Eye (tissue), 1 donor: ENCODE data around the gene KIF17.

Experiments
- DNase-seq: peaks from one replicate; pipeline ENCODE4 v3.0.0-alpha.2; 2015

The KIF17 gene

DNA sequence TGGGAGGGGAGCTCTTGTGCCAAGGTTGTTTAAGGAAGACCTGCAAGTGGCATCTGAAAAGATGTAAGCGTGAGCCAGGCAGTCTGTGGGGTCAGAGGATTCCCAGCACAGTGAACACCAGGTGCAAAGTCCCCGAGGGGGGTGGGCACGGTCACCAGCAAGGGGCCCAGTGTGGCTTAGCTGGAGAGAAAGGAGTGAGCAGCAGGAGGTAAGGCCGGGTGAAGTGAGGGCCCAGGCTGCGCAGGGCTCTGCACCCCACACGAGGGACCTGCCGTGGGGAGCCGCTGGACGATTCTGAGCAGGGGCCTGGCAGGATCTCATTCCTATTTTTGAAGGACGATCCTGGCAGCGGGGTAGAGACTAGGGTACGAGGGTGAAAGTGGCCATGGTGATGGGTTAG is 60.8 kb downstream of the KIF17 start:
- DNase-seq, result no peak

DNA sequence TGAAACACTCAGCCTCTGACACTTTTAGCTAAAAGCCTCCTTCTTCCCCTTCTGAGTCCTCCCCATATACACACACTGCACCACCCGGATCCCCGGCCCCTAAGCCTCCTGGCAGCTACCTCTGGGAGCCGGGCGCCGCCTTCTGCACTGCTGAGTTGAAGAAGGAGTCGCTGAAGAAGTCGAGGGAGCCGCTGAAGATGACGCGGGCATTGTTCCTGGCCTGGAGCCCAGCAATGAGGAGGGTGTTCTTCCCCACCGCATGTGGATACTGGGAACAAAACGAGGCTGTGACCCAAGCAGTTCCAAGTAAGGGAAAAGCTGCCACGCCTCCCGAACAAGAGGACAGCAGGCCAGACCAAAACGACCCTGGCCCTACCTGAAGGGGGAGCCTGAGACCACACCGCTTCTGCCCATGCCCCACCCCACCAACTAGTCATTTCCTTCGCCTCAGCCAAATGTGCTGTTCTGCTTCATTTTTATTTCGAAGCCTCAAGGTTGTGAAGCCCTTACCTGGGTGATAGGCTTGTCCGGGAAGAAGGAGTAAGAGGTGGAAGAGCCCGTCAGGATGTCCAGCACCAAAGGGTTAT is 63.6 kb downstream of the KIF17 start:
- DNase-seq, result no peak

DNA sequence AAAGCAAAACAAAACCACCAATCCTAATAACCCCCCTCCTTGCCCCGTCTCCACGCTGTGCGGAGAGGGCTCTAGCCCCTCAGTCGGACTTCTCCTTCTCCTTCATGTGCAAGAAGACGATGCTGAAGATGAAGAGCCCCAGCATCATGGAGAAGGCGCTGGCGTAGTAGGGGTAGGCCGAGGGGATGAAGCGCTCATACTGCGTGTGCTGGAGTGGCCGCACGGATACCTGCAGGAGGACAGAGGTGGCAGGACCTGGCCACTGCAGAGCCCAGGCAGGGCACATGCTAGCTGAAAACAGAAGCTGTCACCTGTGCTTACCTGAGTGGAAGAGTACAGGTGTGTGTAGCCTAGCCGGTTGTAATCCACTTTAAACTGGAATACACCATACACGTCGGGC is 65.5 kb downstream of the KIF17 start:
- DNase-seq, result no peak

DNA sequence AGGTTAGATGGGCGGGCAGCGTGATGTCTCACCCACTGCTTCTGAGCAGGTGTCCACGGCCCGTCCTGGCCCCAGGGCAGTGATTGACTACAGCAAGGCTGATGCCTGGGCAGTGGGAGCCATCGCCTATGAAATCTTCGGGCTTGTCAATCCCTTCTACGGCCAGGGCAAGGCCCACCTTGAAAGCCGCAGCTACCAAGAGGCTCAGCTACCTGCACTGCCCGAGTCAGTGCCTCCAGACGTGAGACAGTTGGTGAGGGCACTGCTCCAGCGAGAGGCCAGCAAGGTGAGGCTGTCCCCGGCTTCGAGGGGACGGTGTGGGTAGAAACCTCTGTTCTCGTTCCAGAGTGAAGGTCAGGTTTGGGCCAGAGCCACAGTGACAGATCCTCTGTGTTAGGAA is 68.9 kb downstream of the KIF17 start:
- DNase-seq, result no peak

DNA sequence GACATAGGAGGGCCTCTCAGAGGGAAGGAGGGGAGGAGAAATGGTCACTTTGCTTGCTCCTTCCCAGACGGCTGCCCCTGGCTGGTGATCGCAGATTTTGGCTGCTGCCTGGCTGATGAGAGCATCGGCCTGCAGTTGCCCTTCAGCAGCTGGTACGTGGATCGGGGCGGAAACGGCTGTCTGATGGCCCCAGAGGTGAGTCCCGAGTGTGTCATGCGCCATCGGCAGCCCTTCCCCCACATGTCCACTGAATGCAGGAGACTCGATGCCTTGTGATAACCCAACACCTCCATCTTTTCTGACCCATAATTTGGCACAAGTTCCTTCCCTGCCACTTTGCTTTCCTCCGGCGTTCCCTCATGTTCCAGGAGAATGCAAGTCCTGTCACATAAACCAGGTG is 69.4 kb downstream of the KIF17 start:
- DNase-seq, result no peak

DNA sequence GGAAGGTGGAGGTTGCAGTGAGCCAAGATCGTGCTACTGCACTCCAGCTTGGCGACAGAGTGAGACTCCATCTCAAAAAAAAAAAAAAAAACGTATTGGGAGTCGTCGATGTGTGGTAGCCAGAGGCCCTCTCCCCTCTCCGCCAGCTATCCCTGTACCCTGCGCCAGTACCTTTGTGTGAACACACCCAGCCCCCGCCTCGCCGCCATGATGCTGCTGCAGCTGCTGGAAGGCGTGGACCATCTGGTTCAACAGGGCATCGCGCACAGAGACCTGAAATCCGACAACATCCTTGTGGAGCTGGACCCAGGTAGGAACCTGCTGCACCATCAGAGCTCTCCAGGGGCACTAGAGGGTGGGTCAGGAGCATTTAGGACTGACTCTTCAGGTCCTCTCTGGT is 72.4 kb downstream of the KIF17 start:
- DNase-seq, result no peak

DNA sequence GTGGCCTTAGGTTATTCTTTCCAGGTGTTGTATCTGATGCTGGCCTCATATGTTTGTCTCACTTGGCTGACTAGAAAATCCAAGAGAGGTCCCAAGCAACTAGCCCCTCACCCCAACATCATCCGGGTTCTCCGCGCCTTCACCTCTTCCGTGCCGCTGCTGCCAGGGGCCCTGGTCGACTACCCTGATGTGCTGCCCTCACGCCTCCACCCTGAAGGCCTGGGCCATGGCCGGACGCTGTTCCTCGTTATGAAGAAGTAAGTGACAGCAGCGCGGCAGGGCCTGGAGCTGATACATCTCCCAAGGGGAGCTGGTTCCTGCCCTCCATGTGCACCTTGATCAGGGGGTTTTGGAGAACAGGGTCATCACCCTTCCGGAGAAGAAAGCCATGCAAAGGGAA is 73.4 kb downstream of the KIF17 start:
- DNase-seq, result no peak

DNA sequence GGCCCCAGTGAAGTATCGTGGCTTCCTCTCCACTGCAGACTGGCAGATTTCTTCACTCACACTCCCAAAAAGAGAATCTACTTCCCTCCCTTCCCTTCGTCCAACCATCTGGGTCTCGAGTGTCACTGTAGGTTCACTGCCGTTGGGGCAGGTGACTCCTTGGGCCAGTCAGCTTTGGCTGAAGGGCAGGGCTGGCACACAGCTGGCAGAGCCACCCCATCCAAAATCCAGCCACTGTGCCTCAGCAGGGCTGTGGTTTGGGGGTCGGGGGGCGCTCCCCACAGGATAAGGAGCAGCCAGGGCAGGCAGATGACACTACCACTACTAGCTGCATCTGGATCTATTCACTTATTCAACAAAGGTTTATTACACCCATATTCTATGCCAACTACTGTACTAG is 74.7 kb downstream of the KIF17 start:
- no peak for DNase-seq

DNA sequence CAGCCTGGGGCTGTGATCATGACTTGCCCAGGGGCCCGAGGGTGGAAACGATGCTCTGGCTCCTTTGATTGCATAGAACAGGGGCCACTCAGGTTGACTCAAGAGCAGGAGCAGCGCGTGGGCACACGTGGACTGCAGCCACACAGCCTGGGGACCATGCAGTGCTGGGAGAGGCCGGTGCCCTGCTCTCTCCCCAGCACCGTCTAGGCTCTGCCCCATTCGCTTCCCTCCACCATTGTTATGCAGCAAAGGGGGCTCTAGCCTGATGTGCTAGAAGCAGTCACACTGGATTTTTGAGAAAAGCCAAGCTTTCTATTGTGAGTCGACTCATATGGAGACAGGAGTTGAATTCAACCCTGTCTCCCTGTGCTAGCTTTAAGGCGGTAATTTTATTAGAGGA is 75.8 kb downstream of the KIF17 start:
- DNase-seq, result no peak

DNA sequence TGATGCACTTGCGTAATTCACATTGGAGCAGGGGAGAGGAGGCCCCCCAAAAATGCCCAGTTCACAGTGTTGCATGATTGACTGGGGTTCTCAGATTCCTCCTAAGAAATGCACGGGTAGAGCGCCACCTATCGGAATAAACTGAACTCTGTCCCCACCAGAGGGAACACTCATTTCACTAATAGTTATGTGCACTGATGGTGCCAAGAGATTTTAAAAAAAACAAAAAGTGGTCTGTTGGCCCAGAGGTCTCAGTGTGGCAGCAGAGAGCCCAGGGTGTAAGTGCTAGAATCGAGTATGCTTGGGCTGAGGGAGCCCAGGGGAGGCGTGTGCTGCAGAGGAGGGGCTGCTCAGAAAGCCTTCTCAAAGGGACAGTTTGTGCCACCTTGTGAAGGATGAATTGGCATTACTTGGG is 77.6 kb downstream of the KIF17 start:
- peak; percentile 80 for DNase-seq

DNA sequence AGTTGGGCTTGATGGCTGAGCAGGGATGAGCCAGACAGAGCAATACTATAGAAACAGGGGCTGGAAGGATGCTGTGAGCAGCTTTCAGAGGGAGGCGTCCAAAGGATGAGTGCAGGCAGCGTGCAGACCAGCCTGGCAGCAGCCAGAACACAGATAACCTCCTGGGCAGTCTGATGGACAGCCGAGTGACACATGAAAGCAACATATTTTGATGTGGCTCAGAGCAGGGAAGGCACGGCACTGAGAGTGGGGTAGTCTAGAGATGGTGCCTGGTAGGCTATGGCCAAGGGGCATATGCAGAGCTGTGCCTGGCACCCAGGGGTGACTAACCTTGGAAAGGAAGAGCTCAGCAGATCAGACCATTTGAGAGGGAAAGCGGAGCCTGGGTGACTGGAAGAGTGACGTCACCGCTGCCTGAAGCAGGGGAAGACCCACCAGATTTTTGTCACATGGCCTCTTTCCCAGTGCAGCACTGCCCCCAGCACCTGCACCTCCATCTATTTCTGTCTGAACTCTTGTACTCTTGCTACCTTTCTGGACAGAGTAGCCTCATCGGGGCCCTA is 80.9 kb downstream of the KIF17 start:
- DNase-seq, result no peak

DNA sequence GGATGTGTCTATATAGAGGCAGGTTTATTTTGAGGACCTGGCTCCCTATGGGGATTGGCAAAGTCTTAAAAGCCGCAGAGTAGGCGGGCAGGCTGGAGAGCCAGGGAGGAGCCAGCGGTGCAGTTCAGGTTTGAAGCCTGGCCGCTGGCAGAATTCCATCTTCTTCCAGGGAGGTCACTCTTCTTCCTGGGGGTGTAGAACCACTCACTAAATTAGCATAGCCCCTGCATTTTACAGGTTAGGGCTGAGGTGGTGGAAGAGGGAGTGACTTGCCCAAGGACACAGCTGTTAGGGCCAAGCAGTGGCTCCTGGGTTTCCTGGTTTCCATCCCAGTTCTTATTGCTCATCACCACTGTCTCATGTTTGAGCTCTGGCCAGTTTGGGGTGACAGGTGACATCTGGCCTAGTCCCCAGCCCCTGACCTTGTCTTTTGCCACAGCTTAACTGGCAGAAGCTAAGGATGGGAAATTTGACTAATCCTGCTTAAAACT is 83.2 kb downstream of the KIF17 start:
- DNase-seq, result peak; percentile 54

DNA sequence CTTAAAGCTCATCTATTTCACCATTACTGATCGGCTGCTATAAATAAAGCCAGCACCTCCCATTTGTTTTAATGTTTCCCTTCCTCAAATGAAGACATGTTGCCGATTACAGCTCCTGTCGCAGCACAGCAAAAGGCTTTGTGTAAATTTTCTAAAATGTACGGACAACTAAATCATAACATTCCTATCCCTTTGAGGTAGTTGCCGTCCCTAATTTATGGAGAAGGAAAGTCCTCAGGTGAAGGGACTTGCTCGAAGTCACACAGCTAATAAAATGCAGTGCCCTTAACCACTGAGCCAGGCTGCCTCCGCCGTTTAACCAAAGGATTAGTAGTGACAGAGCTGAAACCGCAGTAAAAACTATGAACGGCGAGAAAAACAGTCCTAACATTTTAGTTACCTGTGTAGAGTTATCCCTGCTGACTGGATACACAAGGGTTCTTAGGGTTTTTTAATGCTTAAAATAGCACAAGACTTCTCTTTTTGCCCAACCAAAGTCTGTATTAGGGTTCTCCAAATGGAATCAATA is 83.7 kb downstream of the KIF17 start:
- no peak for DNase-seq

DNA sequence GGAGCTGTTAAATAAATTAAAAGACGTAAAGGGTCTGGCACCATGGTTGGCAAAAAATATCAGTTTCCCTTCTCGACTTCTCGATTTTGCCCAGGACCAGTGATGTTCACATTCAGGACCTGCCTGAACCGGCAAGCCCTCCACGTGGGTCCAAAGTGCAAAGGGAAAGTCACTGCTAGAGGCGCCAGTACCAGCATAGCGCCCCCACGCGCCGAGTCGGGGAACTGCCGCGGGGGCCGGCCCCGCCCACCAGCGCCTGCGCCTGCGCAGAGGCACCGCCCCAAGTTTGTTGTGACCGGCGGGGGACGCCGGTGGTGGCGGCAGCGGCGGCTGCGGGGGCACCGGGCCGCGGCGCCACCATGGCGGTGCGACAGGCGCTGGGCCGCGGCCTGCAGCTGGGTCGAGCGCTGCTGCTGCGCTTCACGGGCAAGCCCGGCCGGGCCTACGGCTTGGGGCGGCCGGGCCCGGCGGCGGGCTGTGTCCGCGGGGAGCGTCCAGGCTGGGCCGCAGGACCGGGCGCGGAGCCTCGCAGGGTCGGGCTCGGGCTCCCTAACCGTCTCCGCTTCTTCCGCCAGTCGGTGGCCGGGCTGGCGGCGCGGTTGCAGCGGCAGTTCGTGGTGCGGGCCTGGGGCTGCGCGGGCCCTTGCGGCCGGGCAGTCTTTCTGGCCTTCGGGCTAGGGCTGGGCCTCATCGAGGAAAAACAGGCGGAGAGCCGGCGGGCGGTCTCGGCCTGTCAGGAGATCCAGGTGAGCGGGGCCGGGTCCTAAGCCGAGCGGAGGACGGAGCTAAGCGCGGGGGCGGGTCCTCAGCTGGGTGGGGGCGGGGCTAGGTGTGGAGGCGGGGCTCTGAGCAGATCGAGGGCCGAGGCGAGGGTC is 84.4 kb downstream of the KIF17 start, which contains the start of gene PINK1:
Gene PINK1, plus strand, starts transcription at position 269 of the 875 bp plus-strand sequence. Its CDS starts 91 bp downstream, at position 360.
- peak; percentile 91 for DNase-seq

DNA sequence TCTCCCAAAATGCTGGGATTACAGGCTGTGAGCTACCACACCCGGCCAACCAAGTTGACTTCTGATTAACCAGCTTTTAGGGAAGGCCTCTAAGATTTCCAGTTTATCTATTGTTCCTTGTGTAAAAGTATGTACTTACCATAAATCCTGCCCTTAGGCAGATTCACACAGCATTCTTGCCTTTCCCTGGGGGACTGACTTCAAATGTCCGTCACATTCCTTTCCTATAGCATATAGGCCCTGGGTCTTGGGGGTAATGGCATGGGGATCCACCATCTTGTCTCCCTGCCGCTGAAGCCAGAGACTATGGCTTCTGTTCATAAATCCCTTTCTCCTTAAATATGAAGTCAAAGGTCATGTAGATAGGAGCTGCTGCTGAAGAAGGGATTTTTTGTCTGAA is 85.4 kb downstream of the KIF17 start:
- DNase-seq, result no peak

DNA sequence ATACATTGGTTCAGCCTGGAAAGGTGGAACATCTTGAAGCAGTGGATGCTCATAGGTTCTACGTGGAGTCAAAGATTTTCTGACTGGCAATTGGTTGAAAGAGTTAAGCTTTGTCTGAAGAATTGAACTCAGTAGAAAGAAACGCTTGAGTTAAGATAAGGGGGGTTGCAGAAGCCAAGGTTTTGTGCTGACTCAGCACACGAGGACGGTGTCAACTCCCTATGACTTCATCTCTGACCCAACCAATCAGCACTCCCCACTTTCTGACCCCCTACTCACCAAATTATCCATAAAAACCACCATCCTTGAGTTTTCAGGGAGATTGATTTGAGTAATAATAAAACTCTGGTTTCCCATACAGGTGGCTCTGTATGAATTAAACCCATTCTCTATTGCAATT is 87.1 kb downstream of the KIF17 start:
- DNase-seq, result no peak

DNA sequence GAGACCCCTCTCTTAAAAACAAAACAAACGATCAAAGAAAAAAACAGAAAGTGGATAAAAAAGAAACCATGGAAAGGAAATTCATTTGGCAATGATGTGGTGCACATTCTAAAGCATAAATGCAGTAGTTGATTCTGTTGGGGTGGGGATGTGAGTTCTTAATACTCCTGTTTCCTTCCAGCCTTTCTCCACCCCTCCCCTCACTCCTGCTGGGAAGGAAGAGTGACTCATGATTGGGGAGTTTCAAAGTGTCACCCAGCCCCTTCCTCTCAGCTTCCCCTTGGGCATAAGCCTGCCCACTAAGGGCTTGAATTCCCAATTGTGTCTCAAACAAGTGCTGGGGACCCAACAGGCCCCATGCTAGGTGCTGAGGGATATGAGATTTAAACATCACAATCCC is 91.3 kb downstream of the KIF17 start:
- DNase-seq, result no peak

DNA sequence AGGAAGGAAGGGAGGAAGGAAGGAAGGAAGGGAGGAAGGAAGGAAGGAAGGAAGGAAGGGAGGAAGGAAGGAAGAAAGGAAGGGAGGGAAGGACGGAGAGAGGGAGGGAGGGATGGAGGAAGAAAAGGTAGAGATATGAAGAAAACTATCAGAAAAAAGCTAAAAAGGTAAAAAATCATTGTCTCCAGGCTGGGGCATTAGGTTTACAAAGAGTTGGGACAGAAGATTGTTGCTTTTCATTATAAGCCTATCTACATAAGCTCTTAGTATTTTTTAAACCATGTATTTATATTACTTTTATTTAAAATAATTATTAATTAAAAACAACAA is 91.7 kb downstream of the KIF17 start:
- DNase-seq, result no peak

DNA sequence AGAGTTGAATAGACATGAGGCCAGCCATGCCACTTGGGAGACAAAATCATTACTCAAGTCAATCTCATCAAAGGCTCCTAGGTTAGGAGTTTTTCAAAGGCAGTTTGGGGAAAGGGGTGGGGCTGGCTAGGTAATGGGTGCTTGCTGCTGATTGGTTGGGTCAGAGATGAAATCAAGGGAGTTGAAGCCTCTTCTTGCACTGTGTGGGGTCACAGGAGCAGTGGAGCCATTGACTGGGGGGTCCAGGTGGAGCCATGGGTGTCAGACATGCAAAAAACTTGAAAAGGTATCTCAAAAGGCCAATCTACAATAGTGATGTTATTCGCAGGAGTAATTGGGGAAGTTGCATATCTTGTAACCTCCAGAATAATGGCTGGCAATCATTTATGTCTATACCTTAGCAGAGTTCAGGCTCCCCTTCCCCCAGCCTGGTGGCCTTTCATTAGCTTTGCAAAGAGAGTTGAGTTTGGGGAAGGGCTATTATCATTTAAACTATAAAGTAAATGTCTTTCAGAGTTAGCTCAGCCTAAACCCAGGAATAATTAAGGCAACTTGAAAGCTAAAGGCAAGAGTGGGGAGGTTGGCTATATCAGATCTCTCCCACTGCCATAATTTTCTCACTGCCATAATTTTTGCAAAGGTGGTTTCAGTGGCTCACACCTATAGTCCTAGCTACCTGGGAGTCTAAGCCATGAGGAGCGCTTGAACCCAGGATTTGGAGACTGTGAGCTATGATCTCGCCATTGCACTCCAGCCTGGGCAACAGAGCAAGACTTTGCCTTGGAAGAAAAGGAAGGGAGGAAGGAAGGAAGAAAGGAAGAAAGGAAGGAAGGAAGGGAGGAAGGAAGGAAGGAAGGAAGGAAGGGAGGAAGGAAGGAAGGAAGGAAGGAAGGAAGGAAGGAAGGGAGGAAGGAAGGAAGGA is 92.4 kb downstream of the KIF17 start:
- DNase-seq, result no peak

DNA sequence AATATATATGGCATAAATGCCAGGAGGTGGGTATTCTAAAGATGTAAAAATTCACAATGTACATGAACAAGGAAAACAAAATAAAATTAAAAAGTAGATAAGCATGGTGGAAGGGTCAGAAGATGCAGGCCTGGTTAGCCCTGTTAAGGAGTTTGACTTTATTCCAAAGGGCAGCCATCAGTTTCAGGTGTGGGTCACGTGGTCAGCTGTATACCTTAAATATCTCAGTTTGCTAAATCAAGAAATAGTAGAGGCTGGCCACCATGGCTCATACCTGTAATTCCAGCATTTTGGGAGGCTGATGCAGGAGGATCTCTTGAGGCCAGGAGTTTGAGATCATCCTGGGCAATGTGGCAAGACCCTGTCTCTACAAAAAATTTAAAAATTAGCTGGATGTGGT is 93.1 kb downstream of the KIF17 start:
- no peak for DNase-seq

DNA sequence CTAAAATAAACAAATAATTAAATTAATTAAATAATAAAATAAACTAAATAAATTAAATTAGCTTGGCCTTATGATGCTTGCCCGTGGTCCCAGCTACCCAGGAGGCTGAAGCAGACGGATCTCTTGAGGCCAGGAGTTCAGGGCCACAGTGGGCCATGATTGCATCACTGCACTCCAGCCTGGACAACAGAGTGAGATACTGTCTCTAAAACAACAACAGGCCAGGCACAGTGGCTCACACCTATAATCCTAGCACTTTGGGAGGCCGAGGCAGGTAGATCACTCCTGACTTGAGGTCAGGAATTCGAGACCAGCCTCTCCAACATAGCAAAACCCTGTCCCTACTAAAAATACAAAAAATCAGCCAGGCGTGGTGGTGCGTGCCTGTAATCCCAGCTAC is 96.8 kb downstream of the KIF17 start:
- DNase-seq, result no peak

DNA sequence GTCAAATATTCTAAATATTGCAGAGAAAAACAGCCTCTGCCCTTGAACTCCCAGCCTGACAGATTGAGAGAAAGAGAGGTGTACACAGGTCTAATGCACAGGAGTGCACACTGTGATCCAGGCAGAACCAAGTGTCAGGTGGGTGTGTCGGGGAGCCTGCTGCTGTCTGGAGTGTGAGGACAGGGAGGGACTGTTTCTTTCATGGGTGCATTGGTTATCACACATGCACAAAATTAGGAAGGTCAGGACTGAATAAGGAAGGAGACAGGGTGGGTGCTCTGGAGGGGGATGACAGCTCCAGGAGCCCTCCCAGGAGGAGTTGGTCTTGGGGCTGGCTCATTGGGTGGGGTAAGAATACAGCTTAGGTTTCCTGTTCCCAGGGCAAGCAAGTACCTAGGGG is 97.8 kb downstream of the KIF17 start:
- DNase-seq, result no peak

DNA sequence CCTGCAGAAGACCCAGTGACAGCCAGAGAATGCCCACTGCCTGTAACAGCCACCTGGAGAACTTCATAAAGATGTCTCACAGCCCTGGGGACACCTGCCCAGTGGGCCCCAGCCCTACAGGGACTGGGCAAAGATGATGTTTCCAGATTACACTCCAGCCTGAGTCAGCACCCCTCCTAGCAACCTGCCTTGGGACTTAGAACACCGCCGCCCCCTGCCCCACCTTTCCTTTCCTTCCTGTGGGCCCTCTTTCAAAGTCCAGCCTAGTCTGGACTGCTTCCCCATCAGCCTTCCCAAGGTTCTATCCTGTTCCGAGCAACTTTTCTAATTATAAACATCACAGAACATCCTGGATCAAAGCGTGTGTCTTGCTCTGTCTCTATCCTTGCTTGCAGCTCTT is 99.3 kb downstream of the KIF17 start:
- DNase-seq, result no peak
